Mucosa of descending colon (tissue), 3 donors: Measurements from ENCODE around the gene TRABD2B. TPM values are rescaled to one million over a fixed set of nuclear protein-coding genes. Genes with fewer than 3 reads are reported as not detected.

Experiments used
- ATAC-seq: fragments of 200-7000 bp; cut with Tn5 transposase; one replicate; pipeline ENCODE4 v1.9.1; 2020; ENCODE audit warnings: mild to moderate bottlenecking, moderate library complexity
- DNase-seq, 3 donors: peaks; one replicate each; pipeline ENCODE4 v3.0.0-alpha.2; 2020
- H3K36me3 ChIP-seq: fragments of 200-600 bp; one replicate; pipeline ENCODE4 v1.8.0; 2021; ENCODE audit warnings: low read depth, mild to moderate bottlenecking
- H3K4me1 ChIP-seq: fragments of 200-600 bp; one replicate; pipeline ENCODE4 v1.8.0; 2021; ENCODE audit warnings: low read depth, mild to moderate bottlenecking
- H3K4me3 ChIP-seq: fragments of 200-600 bp; one replicate; pipeline ENCODE4 v1.8.0; 2021; ENCODE audit warnings: mild to moderate bottlenecking
- H3K9me3 ChIP-seq: fragments of 200-600 bp; one replicate; pipeline ENCODE4 v1.8.0; 2021; ENCODE audit warnings: mild to moderate bottlenecking
- intact Hi-C, 2 donors: fragments of 100-400 bp; cut with DNase I in 1 of 2; cut with micrococcal nuclease in 1 of 2; formaldehyde crosslinking; loops; one replicate each; pipeline versions ENCODE4 v1.11.0 to v1.11.1; 2022; cut with DNase I, micrococcal nuclease
- total RNA-seq, 3 donors: library from RNA; stranded (reverse); fragmentation: NEBNext Ultra II Directional in 2 of 3; extraction: Animal tissue kit (Norgen Biotek cat#: 25700) in 2 of 3; gene quantifications; one replicate each; pipeline versions ENCODE4 v1.2.1 to v1.2.4, GENCODE V29; 2021 to 2023
- TF ChIP-seq, protein P1 (sequence below): fragments of 200-600 bp; IDR thresholded peaks from one replicate; pipeline ENCODE4 v1.8.0; 2022; ENCODE audit warnings: antibody characterized with exemption, mild to moderate bottlenecking
- donor health status: DM: no; HTN: no; CAD: no; lungs with moderate emphysema.
- donor health status: DM: no; HTN: no; CAD: no.
- donor health status: DM: no; HTN: yes; CAD: no.

TRABD2B gene
- total RNA-seq, 3 donors from 2014 or later = 0.35 to 2.0 (median 2.0) TPM

DNA sequence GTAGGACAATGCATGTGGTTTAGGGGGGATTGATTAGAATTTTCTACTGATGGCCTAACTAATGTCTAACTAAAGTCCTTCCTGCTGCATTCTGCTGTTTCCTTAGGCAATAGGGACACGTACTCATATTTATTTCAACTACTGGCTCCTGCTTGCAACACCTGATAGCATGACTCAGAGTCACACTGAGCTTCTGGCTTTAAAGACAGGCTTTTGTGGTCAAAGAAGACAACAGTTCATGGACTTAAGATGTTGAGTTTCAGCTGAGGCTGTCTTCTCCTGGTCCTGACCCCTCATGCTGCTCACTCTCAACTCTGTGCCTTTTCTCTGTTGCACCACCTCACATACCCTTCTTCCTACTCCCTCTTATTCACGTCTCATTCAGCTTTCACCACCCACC is 29.1 kb upstream of the TRABD2B start:
- Histone ChIP-seq H3K4me3 (no peak overlapping the region), H3K9me3 (no peaks in the 10 kb centered on the region), H3K36me3 (no peaks in the 10 kb centered on the region), H3K4me1 (no peaks in the 10 kb centered on the region)
- intact Hi-C loops = no loop called here
- ATAC-seq (no peak), DNase-seq (no peak)
- TF ChIP-seq, protein P1, sequence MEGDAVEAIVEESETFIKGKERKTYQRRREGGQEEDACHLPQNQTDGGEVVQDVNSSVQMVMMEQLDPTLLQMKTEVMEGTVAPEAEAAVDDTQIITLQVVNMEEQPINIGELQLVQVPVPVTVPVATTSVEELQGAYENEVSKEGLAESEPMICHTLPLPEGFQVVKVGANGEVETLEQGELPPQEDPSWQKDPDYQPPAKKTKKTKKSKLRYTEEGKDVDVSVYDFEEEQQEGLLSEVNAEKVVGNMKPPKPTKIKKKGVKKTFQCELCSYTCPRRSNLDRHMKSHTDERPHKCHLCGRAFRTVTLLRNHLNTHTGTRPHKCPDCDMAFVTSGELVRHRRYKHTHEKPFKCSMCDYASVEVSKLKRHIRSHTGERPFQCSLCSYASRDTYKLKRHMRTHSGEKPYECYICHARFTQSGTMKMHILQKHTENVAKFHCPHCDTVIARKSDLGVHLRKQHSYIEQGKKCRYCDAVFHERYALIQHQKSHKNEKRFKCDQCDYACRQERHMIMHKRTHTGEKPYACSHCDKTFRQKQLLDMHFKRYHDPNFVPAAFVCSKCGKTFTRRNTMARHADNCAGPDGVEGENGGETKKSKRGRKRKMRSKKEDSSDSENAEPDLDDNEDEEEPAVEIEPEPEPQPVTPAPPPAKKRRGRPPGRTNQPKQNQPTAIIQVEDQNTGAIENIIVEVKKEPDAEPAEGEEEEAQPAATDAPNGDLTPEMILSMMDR = no peak

DNA sequence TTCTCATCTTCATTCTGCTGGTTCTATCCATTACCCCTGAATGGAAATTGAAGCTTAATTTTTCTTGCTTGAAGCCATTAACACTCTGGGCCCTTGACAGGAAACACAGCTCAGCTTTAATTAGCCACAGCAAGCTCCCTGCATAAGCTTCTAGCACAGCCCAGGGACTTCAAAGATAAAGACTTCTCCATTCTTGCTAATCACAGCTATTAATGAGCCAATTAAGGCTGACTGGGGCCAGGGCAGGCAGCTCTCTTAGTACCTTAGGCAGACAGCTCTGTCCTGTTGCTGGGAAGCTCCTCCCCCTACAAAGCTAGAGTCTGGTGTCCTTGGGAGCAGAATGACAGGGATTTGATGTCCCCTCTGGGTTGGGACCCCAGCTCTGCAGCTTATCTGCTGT is 27.9 kb upstream of the TRABD2B start:
- Histone ChIP-seq H3K4me1 (no peaks in the 10 kb centered on the region), H3K4me3 (no peak overlapping the region), H3K36me3 (no peaks in the 10 kb centered on the region), H3K9me3 (no peaks in the 10 kb centered on the region)
- no peak for DNase-seq
- TF ChIP-seq, protein P1 = no peak
- intact Hi-C loops = no loop called here
- ATAC-seq = no peak

DNA sequence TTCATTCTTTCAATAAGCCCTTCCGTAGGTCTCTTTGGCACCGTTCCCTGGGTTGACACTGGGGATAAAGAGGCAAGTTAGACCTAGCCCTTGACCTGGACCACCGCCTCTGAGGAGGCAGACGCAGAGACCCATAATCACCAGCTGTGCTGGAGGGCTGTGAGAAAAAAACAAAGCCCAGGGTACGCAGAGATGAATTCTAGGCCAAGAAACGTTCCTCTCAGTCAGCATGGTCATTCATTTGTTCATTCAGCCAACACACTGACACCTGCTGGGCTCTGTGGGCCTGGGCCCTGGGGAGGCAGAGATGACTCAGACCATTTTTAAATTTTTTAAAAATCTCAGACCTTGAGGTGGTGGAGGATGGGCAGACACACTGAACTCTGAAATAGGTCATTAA is 26.3 kb upstream of the TRABD2B start:
- intact Hi-C loops = no loop called here
- no peaks in the 10 kb centered on the region for H3K4me1 ChIP-seq
- H3K9me3 ChIP-seq = no peaks in the 10 kb centered on the region
- no peaks in the 10 kb centered on the region for H3K36me3 ChIP-seq
- DNase-seq (no peak), ATAC-seq (no peak)
- TF ChIP-seq, protein P1 = no peak
- no peak overlapping the region for H3K4me3 ChIP-seq

DNA sequence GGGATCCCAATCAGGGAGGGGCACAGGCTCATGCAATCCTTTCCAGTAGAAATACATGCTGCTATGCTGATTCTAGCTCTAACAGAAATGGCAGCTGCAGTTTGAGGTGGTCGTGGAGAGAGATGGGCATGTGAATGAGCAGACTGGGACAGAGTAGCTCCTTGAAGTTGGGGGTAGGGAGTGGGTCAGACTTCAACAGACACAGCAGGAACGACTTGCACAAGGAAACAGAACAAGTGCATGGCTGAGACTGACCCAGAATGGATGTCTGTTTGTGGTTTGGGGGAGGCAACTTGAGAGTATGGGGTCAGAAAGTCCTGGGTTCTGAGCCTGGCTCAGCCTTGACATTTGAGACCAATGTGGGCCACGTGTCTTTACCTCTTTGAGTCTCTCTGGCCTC is 25.1 kb upstream of the TRABD2B start:
- no peaks in the 10 kb centered on the region for H3K9me3 ChIP-seq
- DNase-seq (no peak), ATAC-seq (no peak)
- H3K4me1 ChIP-seq = no peaks in the 10 kb centered on the region
- H3K4me3 ChIP-seq = no peak overlapping the region
- H3K36me3 ChIP-seq = no peaks in the 10 kb centered on the region
- intact Hi-C loops = no loop called here
- TF ChIP-seq, protein P1 = no peak

DNA sequence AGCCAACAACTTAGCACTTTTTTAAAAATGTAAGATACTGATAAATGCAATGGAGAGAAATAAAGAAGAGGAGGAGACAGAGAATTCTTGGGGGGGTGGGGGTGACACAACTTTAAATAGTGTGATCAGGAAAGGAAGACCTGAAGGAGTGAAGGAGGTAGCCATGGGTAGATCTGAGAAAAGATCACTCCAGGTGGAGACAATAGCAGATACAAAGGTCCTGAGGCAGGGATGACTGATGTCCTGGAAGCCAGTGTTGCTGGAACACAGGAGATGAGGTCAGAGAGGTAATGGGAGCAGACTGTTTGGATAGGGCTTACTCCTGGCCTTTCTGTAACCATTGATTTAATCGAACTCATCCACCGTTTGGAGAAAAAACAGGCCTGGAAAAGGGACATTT is 24.6 kb upstream of the TRABD2B start:
- ATAC-seq = no peak
- DNase-seq = no peak
- Histone ChIP-seq H3K4me1 (no peaks in the 10 kb centered on the region), H3K36me3 (no peaks in the 10 kb centered on the region), H3K4me3 (no peak overlapping the region), H3K9me3 (no peaks in the 10 kb centered on the region)
- intact Hi-C loops = no loop called here
- TF ChIP-seq, protein P1 = no peak

DNA sequence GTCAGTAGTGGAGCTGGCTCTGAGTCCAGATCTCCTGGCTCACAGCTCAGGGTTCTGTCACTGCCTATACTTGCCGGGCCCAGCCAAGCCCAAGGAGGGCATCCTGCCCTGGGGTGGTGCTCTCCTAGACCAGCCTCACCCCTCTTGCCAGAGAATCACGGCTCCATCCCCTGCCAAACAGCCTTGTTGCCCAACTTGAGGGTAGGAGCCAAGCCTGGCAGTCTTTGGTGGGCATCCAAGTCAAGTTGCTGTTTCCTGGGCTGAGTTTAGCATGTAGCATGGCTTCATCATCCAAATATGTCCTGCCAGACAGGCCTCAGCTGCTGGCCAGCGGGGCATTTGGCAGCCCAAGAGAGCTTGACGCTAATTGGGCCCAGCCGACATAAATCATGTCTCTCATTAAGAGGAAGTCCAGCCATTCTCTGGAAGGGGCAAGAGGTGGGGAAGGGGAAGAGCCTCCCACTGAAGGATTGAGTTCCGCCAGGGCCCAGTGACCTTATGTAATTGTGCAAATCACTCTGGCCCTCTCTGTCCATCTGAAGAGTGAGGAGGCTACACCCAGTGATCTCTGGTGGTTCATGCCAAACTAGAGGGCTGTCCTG is 22.6 kb upstream of the TRABD2B start:
- intact Hi-C loops = no loop called here
- no peak overlapping the region for H3K4me3 ChIP-seq
- DNase-seq = peak in 2 of 3 donors; percentile 20 to 37
- no peaks in the 10 kb centered on the region for H3K4me1 ChIP-seq
- TF ChIP-seq, protein P1 = no peak
- H3K36me3 ChIP-seq = no peaks in the 10 kb centered on the region
- H3K9me3 ChIP-seq = no peaks in the 10 kb centered on the region
- peak; percentile 41 for ATAC-seq
